GM12878 (cell line): ENCODE results near the gene NCKAP5. TPM values are rescaled to one million over a fixed set of nuclear protein-coding genes. Genes with fewer than 3 reads are reported as not detected.

Source experiments
- ATAC-seq: fragments of 200-7000 bp; cut with Tn5 transposase; 3 replicates; pipeline ENCODE4 v1.9.1; 2020; ENCODE audit warnings: mild to moderate bottlenecking, moderate library complexity
- BruUV-seq: library from RNA; stranded (reverse); fragments of 400-500 nt; replicated peaks from 2 replicates; lab custom pipeline; 2021; lab: Mats Ljungman, UMichigan
- CTCF ChIA-PET: fragments of 300-600 bp; sonication (Branson Sonifier 250); formaldehyde crosslinking; extraction: SDS; loops from one replicate; lab custom pipeline; 2021; ENCODE audit warnings: inconsistent platforms; lab: Yijun Ruan, JAX
- POLR2A ChIA-PET: fragments of 350-600 bp; formaldehyde crosslinking; extraction: SDS; loops from one replicate; lab custom pipeline; 2021; ENCODE audit warnings: inconsistent platforms; lab: Charles Lee
- RAD21 ChIA-PET: fragments of 300-600 bp; sonication (Branson Sonifier 250); formaldehyde crosslinking; loops from one replicate; lab custom pipeline; 2023; ENCODE audit warnings: antibody characterized with exemption; ENCODE audit not compliant: unreplicated experiment; lab: Charles Lee
- SMC1A ChIA-PET: fragments of 300-600 bp; sonication (Branson Sonifier 250); formaldehyde crosslinking; loops from one replicate; lab custom pipeline; 2023; ENCODE audit not compliant: unreplicated experiment, uncharacterized antibody; lab: Charles Lee
- DNase-seq: peaks from one replicate; pipeline ENCODE4 v3.0.0-alpha.2; 2011; ENCODE audit warnings: low read depth, low spot score
- FAIRE-seq: peaks from 3 replicates; lab custom pipeline; 2011; peaks lifted over from hg19 to GRCh38; lab: Jason Lieb, UNC
- H2AFZ ChIP-seq: 2 replicates; pipeline ENCODE4 v1.6.0; 2011; ENCODE audit warnings: low read depth, low read length, control low read depth; ENCODE audit not compliant: control insufficient read depth
- H3K27ac ChIP-seq: 2 replicates; pipeline ENCODE4 v1.5.1; 2011; ENCODE audit warnings: control low read depth; ENCODE audit not compliant: control insufficient read depth, insufficient read depth
- H3K27me3 ChIP-seq, 2 experiments: replicated peaks in 1 of 2; 2 replicates each; pipeline versions ENCODE4 v1.6.0 to v1.6.1; 2011; ENCODE audit warnings: low read length in 1 of 2; ENCODE audit not compliant: control insufficient read depth in 2 of 2, insufficient read depth in 2 of 2
- H3K36me3 ChIP-seq, 2 experiments: 2 replicates each; pipeline ENCODE4 v1.5.1; 2011; ENCODE audit warnings: low read length in 1 of 2; ENCODE audit not compliant: control insufficient read depth in 2 of 2, insufficient read depth in 2 of 2
- H3K4me1 ChIP-seq: 2 replicates; pipeline ENCODE4 v1.6.1; 2011; ENCODE audit warnings: mild to moderate bottlenecking, low read length, moderate library complexity, mixed read lengths; ENCODE audit not compliant: control insufficient read depth, insufficient read depth
- H3K4me2 ChIP-seq: 2 replicates; pipeline ENCODE4 v1.6.0; 2011; ENCODE audit warnings: control low read depth; ENCODE audit not compliant: control insufficient read depth, insufficient read depth
- H3K4me3 ChIP-seq: fragments of 200-600 bp; sonication (generic); 2 replicates; pipeline ENCODE4 v1.5.1; 2016
- H3K79me2 ChIP-seq: 2 replicates; pipeline ENCODE4 v1.6.0; 2011; ENCODE audit warnings: low read length; ENCODE audit not compliant: control insufficient read depth, insufficient read depth
- H3K9ac ChIP-seq: 2 replicates; pipeline ENCODE4 v1.8.0; 2011; ENCODE audit warnings: low read length, control low read depth, mixed read lengths; ENCODE audit not compliant: control insufficient read depth, insufficient read depth
- H3K9me3 ChIP-seq: replicated peaks from 3 replicates; pipeline ENCODE4 v1.5.1; 2011; ENCODE audit warnings: mild to moderate bottlenecking, low read length; ENCODE audit not compliant: control insufficient read depth, insufficient read depth
- H4K20me1 ChIP-seq: 2 replicates; pipeline ENCODE4 v1.6.0; 2011; ENCODE audit not compliant: control insufficient read depth, insufficient read depth
- MEF2B ChIP-seq: fragments of 450-650 bp; IDR thresholded peaks from 2 replicates; pipeline ENCODE4 v1.6.1; 2018; ENCODE audit warnings: mild to moderate bottlenecking, moderate library complexity; ENCODE audit not compliant: partially characterized antibody, poor library complexity, severe bottlenecking
- POLR2AphosphoS2 ChIP-seq: IDR thresholded peaks from 2 replicates; pipeline ENCODE4 v1.6.1; 2011; ENCODE audit warnings: low read depth, mild to moderate bottlenecking, low read length, improper control_type of control experiment, moderate library complexity
- REST ChIP-seq: IDR thresholded peaks from 2 replicates; pipeline ENCODE4 v1.6.1; 2012; ENCODE audit warnings: mild to moderate bottlenecking, low read depth, low read length
- SREBF1 ChIP-seq: IDR thresholded peaks from 2 replicates; pipeline ENCODE4 v1.6.1; 2012; ENCODE audit warnings: mild to moderate bottlenecking, low read length
- TARDBP ChIP-seq: IDR thresholded peaks from 2 replicates; pipeline ENCODE4 v1.6.1; 2016; ENCODE audit warnings: borderline replicate concordance
- TBL1XR1 ChIP-seq: IDR thresholded peaks from 2 replicates; pipeline ENCODE4 v1.6.1; 2012; ENCODE audit warnings: low read depth, low read length, improper control_type of control experiment
- ZBTB4 ChIP-seq: fragments of 450-650 bp; formaldehyde crosslinking; IDR thresholded peaks from 2 replicates; pipeline ENCODE4 v1.4.0; 2022; ENCODE audit warnings: mild to moderate bottlenecking, moderate library complexity
- WGBS: methylation state at CpG from one replicate; pipeline ENCODE4 v1.1.6; 2016; ENCODE audit warnings: low lambda C conversion rate; ENCODE audit not compliant: insufficient replicate concordance, insufficient coverage; ENCODE audit errors: missing lambda C conversion rate; 5-methylcytosine and 5-hydroxymethylcytosine counted together
- in situ Hi-C: fragments of 300-500 bp; cut with MboI; formaldehyde crosslinking; loops from 9 replicates; pipeline ENCODE4 v1.14.3; 2018; ENCODE audit warnings: mixed read lengths
- intact Hi-C: fragments of 100-400 bp; cut with micrococcal nuclease; formaldehyde crosslinking; loops from one replicate; pipeline ENCODE4 v1.14.2; 2022; ENCODE audit not compliant: unreplicated experiment
- polyA plus RNA-seq, 11 experiments: library from polyadenylated mRNA; depleted of rRNA in 4 of 11; unstranded in 6 of 11; stranded (reverse) in 5 of 11; fragments of >200 nt; fragmentation: Nextera tagmentation in 4 of 11; fragmentation: Illumina TruSeq in 1 of 11; extraction: Ambion mirVana in 4 of 11; extraction: Trizol in 1 of 11; gene quantifications; 1 replicate in 1 of 11; 2 replicates in 10 of 11; pipeline versions ENCODE4 v1.2.1 to v1.2.3, GENCODE V29; 2011 to 2016; ENCODE audit warnings: inconsistent platforms in 2 of 11, missing spikeins in 2 of 11, low read depth in 1 of 11
- total RNA-seq, 4 experiments: library from RNA; depleted of rRNA in 3 of 4; stranded (reverse); fragments of >200 nt in 3 of 4; fragmentation: Illumina TruSeq in 1 of 4; extraction: Trizol in 1 of 4; gene quantifications; 2 replicates each; pipeline versions ENCODE4 v1.2.1 to v1.2.3, GENCODE V29; 2013 to 2021
- TF ChIP-seq, protein P1 (sequence below): IDR thresholded peaks from 2 replicates; pipeline ENCODE4 v1.6.1; 2012; ENCODE audit warnings: low read depth, low read length, improper control_type of control experiment
- TF ChIP-seq, protein P2 (sequence below): fragments of 450-650 bp; IDR thresholded peaks from 2 replicates; pipeline ENCODE4 v1.6.1; 2017; ENCODE audit warnings: mild to moderate bottlenecking, low read depth, inconsistent platforms; ENCODE audit not compliant: poor library complexity, severe bottlenecking
- TF ChIP-seq, protein P3 (sequence below): fragments of 150-350 bp; IDR thresholded peaks from 2 replicates; pipeline ENCODE4 v1.6.1; 2014; ENCODE audit warnings: mild to moderate bottlenecking, low read depth, low read length

The NCKAP5 gene
- total and polyA plus RNA-seq, 10 of the 15 experiments (the other 5 are each of a cell fraction or from before 2014, with no cell fraction given): 0.06 to 0.44 (median 0.16) TPM

DNA sequence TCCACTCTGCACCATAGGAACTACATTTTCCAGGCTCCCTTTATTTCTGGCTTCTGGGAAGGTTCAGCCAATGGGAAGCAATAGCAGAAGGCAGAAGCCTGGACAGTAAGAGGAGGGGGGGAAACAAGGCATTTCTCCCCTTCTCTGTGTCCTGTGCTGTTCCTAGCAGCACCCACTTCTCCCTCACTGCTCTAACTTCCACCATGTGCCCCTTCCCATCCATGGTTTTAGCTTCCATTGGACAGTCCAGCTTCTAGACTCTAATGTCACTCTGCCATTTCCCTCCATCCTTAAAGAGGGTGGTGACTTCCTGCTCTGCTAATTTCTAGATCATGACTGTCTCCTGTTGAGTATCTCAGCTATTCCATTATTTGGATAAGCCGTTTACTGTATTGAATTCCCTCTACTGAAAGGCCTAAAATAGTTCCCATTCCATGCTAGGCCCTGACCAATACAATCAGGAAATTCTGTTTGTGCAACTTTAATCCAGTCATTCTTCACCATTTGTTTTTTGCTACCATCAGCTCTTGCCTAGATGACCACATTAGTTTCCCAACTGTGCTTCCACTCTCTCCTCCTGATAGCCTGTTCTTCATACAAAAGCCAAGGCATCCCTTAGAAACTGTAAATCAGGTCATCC lies 877.5 kb downstream of the NCKAP5 start:
- Histone ChIP-seq H3K27me3 (no peaks in the 10 kb centered on the region), H3K9ac (no peak overlapping the region), H3K4me1 (no peaks in the 10 kb centered on the region), H3K79me2 (no peaks in the 10 kb centered on the region), H3K27ac (no peak overlapping the region), H3K4me2 (no peak overlapping the region), H2AFZ (no peak overlapping the region), H3K4me3 (no peak overlapping the region), H3K9me3 (no peaks in the 10 kb centered on the region), H3K36me3 (no peaks in the 10 kb centered on the region), H4K20me1 (no peaks in the 10 kb centered on the region)
- WGBS: 0% methylated on average over 1 of the region's 1 CpG
- in situ Hi-C loops: no loop called here
- ChIA-PET CTCF (no interaction called here), RAD21 (no interaction called here), SMC1A (interaction anchor here (1.8 kb wide), 1 partner anchor 67 kb away, joined by 5 read pairs; no protein-coding TSS in a partner anchor), POLR2A (no interaction called here)
- intact Hi-C loops: no loop called here
- DNase-seq (no peak), ATAC-seq (no peak), FAIRE-seq (no peak)
- no TSS peak for BruUV-seq
- TF ChIP-seq SREBF1 (no peak), MEF2B (no peak), ZBTB4 (CRISPR knock-in tag) (no peak), TBL1XR1 (no peak), TARDBP (no peak), REST (no peak), POLR2AphosphoS2 (no peak)
- TF ChIP-seq, protein P1, sequence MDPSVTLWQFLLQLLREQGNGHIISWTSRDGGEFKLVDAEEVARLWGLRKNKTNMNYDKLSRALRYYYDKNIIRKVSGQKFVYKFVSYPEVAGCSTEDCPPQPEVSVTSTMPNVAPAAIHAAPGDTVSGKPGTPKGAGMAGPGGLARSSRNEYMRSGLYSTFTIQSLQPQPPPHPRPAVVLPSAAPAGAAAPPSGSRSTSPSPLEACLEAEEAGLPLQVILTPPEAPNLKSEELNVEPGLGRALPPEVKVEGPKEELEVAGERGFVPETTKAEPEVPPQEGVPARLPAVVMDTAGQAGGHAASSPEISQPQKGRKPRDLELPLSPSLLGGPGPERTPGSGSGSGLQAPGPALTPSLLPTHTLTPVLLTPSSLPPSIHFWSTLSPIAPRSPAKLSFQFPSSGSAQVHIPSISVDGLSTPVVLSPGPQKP: no peak
- TF ChIP-seq, protein P2, sequence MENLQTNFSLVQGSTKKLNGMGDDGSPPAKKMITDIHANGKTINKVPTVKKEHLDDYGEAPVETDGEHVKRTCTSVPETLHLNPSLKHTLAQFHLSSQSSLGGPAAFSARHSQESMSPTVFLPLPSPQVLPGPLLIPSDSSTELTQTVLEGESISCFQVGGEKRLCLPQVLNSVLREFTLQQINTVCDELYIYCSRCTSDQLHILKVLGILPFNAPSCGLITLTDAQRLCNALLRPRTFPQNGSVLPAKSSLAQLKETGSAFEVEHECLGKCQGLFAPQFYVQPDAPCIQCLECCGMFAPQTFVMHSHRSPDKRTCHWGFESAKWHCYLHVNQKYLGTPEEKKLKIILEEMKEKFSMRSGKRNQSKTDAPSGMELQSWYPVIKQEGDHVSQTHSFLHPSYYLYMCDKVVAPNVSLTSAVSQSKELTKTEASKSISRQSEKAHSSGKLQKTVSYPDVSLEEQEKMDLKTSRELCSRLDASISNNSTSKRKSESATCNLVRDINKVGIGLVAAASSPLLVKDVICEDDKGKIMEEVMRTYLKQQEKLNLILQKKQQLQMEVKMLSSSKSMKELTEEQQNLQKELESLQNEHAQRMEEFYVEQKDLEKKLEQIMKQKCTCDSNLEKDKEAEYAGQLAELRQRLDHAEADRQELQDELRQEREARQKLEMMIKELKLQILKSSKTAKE: no peak
- TF ChIP-seq, protein P3, sequence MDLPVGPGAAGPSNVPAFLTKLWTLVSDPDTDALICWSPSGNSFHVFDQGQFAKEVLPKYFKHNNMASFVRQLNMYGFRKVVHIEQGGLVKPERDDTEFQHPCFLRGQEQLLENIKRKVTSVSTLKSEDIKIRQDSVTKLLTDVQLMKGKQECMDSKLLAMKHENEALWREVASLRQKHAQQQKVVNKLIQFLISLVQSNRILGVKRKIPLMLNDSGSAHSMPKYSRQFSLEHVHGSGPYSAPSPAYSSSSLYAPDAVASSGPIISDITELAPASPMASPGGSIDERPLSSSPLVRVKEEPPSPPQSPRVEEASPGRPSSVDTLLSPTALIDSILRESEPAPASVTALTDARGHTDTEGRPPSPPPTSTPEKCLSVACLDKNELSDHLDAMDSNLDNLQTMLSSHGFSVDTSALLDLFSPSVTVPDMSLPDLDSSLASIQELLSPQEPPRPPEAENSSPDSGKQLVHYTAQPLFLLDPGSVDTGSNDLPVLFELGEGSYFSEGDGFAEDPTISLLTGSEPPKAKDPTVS: no peak
